H1 (cell line): ENCODE data around the gene SSTR4.

Experiments used
- CHD2 ChIP-seq: IDR thresholded peaks from 2 replicates; pipeline ENCODE4 v1.6.1; 2012; ENCODE audit warnings: low read length, improper control_type of control experiment
- EZH2 ChIP-seq: fragments of 200-600 bp; sonication (generic); IDR thresholded peaks from 2 replicates; pipeline ENCODE4 v1.7.1; 2012; ENCODE audit warnings: low read depth, mild to moderate bottlenecking, moderate library complexity, low read length, inconsistent platforms; ENCODE audit not compliant: severe bottlenecking
- FOSL1 ChIP-seq: IDR thresholded peaks from 2 replicates; pipeline ENCODE4 v1.6.1; 2011; ENCODE audit warnings: mild to moderate bottlenecking, low read depth, low read length, moderate library complexity; ENCODE audit not compliant: insufficient read depth
- GABPA ChIP-seq: IDR thresholded peaks from 2 replicates; pipeline ENCODE4 v1.6.1; 2011; ENCODE audit warnings: mild to moderate bottlenecking, low read length, moderate library complexity, borderline replicate concordance; ENCODE audit not compliant: insufficient read depth
- POLR2A ChIP-seq, 2 experiments: IDR thresholded peaks; 1 replicate in 1 of 2; 2 replicates in 1 of 2; pipeline ENCODE4 v1.6.1; 2011; ENCODE audit warnings: low read depth in 2 of 2, low read length in 2 of 2, mild to moderate bottlenecking in 2 of 2; ENCODE audit errors: control extremely low read depth in 1 of 2
- POU5F1 ChIP-seq: IDR thresholded peaks from 2 replicates; pipeline ENCODE4 v1.6.1; 2011; ENCODE audit warnings: low read depth, mild to moderate bottlenecking, low read length, moderate library complexity
- RAD21 ChIP-seq, 2 experiments: IDR thresholded peaks in 1 of 2; conservative IDR thresholded peaks in 1 of 2; 2 replicates each; pipeline ENCODE4 v1.6.1; 2011; ENCODE audit warnings: low read depth in 2 of 2, low read length in 2 of 2, improper control_type of control experiment in 1 of 2, inconsistent platforms in 1 of 2, mild to moderate bottlenecking in 1 of 2, moderate library complexity in 1 of 2
- SIN3A ChIP-seq, 2 experiments: IDR thresholded peaks in 1 of 2; conservative IDR thresholded peaks in 1 of 2; 2 replicates each; pipeline ENCODE4 v1.6.1; 2011 to 2012; ENCODE audit warnings: low read length in 2 of 2, improper control_type of control experiment in 1 of 2, low read depth in 1 of 2, mild to moderate bottlenecking in 1 of 2
- TEAD4 ChIP-seq: IDR thresholded peaks from 2 replicates; pipeline ENCODE4 v1.6.1; 2012; ENCODE audit warnings: low read depth, low read length, inconsistent platforms, mixed read lengths
- YY1 ChIP-seq: IDR thresholded peaks from 2 replicates; pipeline ENCODE4 v1.6.1; 2011; ENCODE audit warnings: low read depth, mild to moderate bottlenecking, low read length
- TF ChIP-seq, protein P1 (sequence below), 3 experiments: IDR thresholded peaks; 1 replicate in 2 of 3; 2 replicates in 1 of 3; pipeline versions ENCODE4 v1.5.1 to v1.6.1; 2011; ENCODE audit warnings: low read length in 3 of 3, mild to moderate bottlenecking in 3 of 3, inconsistent platforms in 2 of 3, low read depth in 1 of 3, moderate library complexity in 1 of 3; ENCODE audit not compliant: insufficient read depth in 1 of 3; ENCODE audit errors: control extremely low read depth in 1 of 3
- TF ChIP-seq, protein P2 (sequence below): IDR thresholded peaks from 2 replicates; pipeline ENCODE4 v1.6.1; 2011; ENCODE audit warnings: low read depth, mild to moderate bottlenecking, low read length; ENCODE audit not compliant: insufficient read depth

DNA sequence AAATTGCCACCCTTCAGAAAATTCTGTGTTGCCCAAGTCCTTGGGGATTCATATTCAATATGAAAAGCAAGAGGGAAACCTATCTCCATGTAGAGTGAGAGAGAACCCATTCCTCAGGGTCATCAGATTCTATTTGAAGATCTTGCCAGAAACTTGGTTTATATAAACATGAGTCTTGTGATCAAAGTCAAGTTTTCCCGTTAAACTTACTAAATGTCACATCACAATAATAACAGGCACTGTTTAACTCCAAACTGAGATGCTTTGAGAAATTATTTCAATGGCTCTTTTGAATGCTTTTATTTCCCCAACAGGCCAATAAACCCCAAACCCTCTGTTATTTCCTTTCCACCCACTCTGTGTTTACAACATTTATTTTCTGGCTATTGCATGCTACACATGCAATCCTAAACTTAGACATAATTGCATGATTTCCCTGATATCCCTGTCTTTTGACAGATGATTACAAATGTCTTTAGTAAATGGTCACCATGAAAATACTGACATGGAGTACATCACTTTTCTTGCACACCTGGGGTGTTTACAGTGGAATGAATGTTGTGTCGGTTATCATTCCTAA, 31.1 kb upstream of the SSTR4 start:
- TF ChIP-seq CHD2 (no peak), POLR2A (IDR thresholded peaks at IDR 0.05; ENCODE audit: control extremely low read depth in 1 of 2, low read depth in 2 of 2, low read length in 2 of 2) (no peak), RAD21 (IDR thresholded peaks at IDR 0.05 in 1 of 2, conservative IDR thresholded peaks at IDR 0.05 in 1 of 2; ENCODE audit: low read depth in 2 of 2, low read length in 2 of 2) (no peak), TEAD4 (no peak), EZH2 (no peak), SIN3A (conservative IDR thresholded peaks at IDR 0.05 in 1 of 2, IDR thresholded peaks at IDR 0.05 in 1 of 2; ENCODE audit: low read depth in 1 of 2, low read length in 2 of 2) (no peak), FOSL1 (no peak), POU5F1 (no peak), YY1 (no peak), GABPA (no peak)
- TF ChIP-seq, protein P1, sequence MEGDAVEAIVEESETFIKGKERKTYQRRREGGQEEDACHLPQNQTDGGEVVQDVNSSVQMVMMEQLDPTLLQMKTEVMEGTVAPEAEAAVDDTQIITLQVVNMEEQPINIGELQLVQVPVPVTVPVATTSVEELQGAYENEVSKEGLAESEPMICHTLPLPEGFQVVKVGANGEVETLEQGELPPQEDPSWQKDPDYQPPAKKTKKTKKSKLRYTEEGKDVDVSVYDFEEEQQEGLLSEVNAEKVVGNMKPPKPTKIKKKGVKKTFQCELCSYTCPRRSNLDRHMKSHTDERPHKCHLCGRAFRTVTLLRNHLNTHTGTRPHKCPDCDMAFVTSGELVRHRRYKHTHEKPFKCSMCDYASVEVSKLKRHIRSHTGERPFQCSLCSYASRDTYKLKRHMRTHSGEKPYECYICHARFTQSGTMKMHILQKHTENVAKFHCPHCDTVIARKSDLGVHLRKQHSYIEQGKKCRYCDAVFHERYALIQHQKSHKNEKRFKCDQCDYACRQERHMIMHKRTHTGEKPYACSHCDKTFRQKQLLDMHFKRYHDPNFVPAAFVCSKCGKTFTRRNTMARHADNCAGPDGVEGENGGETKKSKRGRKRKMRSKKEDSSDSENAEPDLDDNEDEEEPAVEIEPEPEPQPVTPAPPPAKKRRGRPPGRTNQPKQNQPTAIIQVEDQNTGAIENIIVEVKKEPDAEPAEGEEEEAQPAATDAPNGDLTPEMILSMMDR (IDR thresholded peaks at IDR 0.05; ENCODE audit: control extremely low read depth in 1 of 3, insufficient read depth in 1 of 3, low read depth in 1 of 3, low read length in 3 of 3) = no peak
- TF ChIP-seq, protein P2, sequence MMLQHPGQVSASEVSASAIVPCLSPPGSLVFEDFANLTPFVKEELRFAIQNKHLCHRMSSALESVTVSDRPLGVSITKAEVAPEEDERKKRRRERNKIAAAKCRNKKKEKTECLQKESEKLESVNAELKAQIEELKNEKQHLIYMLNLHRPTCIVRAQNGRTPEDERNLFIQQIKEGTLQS = no peak
